ENCODE measurements around the gene CANT1.

GRCh38 chr17:79033741-79034501 is 24.4 kb upstream of the CANT1 start:
- TF ChIP-seq GATA2 (IDR thresholded peaks at IDR 0.05; ENCODE audit: low read depth, low read length), result no peak
- TF ChIP-seq GATA3 (IDR thresholded peaks at IDR 0.05; ENCODE audit: low read depth, low read length), result no peak
